HG03442 (cell line): ENCODE results near the gene ZDHHC11.

Experiments
- ATAC-seq: cut with Tn5 transposase; IDR thresholded peaks from one replicate; pipeline ENCODE4 v1.9.1; 2021; ENCODE audit warnings: mild to moderate bottlenecking, moderate library complexity; ENCODE audit not compliant: unreplicated experiment

Gene ZDHHC11

DNA sequence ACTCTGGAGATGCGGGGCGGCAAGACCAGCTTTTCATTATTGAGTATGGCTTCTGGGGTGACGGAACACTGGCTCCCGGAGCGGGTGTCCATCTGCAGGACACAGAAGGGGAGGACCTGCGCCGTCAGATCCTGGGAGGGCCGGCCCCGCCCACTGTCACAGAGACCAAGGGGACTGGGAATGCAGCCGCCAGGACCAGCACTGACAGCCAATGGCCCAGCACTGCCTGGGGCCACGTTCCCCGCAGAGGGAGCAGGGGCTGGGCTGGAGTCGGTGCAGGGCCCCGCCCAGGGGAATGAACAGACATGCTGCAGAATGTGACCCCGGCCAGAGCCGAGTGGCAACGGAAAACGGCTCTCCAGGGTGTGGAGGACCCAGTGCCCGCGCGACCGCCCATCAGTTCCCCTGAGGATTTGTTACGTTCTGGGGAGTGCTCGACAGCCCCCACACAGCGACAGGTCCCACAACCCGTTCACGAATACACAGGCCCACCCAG lies at the start of gene ZDHHC11:
TSS of gene ZDHHC11 (minus strand) at position 476 of the 496 bp plus-strand sequence. CDS start at position 92, 384 bp downstream.
- no peak for ATAC-seq

GRCh38 chr5:893711-894110 lies 42.9 kb upstream of the ZDHHC11 start:
- no peak for ATAC-seq

DNA sequence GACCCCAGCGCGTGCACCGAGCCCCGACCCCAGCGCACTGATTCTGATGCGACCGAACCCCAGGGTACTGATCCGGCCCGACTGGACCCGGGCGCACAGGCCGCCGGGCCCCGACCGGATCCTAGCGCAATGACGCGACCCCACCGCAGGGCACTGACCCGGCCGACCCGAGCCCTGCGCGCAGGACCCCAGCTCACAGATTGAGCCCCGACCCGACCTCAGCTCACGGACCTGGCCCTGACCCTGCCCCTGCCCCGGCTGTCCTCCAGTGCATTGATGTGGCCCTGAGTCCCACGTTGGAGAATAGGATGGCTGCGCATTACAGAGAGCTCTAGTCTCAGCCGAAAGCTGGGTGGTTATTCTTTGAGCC lies 42.3 kb upstream of the ZDHHC11 start:
- peak; percentile 17 for ATAC-seq

DNA sequence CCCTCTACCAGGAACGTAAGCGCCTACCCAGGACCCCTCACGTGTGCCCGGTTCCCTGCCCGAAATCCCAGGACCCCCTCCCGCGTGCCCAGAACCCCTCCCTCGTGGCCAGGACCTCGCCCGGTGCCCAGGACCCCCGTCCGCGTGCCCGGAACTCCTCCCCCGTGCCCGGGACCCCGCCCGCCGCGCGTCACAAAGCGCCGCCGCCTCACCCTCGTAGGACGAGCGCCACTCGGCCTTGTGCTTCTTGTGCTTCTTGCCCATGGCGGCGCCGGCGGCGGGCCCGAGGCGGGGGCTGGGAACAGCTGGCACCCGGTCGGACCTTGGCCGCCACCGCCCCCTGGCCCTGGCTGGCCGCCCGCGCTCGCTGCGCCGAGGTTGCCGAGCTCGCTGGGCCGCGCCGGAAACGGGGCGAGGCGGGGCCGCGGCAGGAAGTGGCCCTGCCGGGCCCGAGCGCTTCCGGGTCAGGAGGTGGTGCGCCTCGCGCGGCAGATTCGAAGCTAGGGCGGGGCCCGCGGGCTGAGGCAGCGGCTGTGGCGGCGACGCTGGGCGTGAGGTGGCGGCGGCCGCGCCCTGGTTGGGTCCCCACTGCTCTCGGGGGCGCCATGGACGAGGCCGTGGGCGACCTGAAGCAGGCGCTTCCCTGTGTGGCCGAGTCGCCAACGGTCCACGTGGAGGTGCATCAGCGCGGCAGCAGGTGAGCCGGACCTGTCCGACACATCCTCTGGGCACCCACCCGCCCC lies 41.8 kb upstream of the ZDHHC11 start, which contains the start of the genes BRD9 and TRIP13:
TSS of gene BRD9 (minus strand) at position 408 of the 743 bp plus-strand sequence. CDS start at position 264, 144 bp downstream.
TSS of gene TRIP13 (plus strand) at position 491 of the 743 bp plus-strand sequence. CDS start at position 606, 115 bp downstream.
- peak; percentile 94 for ATAC-seq

DNA sequence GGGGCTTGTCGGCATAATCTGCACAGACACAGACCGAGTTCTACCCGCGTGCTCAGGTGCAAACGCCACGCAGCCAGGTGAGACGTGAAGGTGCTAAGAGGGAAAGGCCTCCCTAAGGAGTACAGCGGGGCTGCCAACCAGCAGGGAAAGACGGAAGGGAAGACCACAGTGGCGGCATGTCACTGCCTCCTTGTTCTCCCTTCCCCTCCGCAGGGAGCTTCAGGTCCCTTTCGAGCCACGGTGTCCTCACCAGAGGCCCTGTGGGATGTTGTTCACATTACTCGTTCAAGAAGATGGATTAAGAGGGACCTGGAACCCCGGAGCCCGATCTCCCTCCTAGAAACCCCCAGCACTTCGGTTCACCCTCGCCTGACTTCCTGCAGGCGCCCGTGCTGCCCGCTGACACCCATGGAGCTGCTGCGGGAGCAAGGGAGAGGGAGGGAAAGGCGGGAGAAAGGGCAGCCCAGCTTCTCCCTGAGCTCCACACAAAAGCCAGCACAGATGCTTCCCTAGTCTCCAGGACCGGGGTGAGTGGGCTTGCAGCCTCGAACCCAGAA lies 41.1 kb upstream of the ZDHHC11 start:
- no peak for ATAC-seq

DNA sequence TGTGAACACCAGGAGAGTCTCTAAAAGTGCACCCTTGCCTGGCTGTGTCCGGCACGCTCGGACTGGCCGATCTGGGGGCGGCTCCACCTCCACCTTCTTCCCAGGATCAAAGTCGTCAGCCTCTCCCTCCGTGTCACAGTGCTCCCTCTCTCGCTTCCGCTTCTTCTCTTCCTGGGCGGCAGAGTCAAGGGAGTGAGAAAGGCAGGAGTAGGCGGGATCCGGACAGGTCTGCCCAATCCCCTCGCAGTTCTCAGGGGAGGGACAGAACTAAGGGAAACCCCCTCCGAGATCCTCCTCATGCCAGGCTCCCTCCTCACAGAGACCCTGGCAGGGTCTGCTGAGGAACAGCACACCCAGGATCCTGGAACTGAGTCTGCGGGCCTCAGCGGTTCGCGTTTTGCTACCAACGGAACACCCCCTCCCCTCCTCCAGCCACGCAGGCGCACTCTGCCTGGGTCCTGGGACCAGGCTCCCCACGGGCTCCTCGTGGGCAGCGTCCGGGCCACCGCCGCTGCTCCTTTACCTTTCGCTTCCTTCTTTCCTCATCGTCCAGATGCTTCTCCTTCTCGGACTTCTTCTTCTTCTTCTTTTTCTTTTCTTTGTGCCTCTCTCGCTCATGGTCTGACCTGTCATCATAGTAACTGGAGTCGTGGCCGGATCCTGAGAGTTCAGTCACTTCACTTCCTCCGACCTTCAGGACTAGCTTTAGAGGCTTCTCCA lies 40.5 kb upstream of the ZDHHC11 start:
- no peak for ATAC-seq

GRCh38 chr5:889075-889710 lies 38.4 kb upstream of the ZDHHC11 start:
- no peak for ATAC-seq

GRCh38 chr5:888638-889035 lies 37.9 kb upstream of the ZDHHC11 start:
- no peak for ATAC-seq

GRCh38 chr5:887947-888637 lies 37.3 kb upstream of the ZDHHC11 start:
- no peak for ATAC-seq

DNA sequence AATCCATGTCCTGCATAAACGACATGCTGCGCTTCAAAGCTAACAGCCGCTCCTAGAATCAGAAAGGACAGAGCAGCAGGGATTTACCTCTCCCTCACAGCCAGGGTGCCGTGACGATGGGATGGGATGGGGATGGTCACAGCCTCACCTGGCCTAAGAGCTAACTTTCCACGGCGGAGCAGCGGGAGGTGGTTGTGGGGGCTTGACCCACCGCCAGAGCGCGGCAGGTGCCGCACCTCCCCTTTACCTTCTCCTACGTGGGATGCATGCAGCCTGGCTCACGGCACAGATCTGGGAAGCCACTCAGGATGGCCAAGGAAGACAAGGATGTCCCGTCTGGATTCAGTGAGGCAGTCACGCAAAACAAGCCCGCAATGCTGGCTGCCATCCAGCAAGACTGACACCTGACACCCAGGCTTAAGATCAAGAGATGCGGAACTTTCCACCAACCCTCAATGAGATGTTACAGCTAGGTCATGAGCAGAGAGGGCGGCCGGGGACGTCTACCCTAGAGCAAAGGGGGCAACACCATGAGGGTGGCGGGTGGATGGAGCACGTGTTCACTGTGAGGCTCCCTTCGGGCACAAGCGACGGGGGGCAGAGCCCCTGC lies 36.0 kb upstream of the ZDHHC11 start:
- no peak for ATAC-seq

DNA sequence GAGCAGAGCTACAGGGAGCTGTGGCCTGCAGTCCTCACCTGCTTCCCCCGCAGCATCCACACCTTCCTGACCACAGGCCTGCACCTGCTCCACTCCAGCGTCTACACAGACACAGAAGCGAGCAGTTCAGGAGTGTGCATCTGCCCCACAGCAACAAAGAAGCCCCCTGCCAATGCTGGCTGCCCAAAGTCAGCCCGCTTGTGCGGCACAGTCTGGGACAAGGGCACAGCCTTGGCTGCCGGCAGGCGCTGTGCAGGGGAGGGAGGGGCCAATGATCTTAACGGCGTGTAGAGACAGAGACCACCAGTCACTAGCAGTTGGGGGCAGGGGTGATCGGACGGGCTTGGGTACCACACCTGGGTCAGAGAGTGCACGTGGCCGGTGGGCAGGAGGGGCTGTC lies 35.2 kb upstream of the ZDHHC11 start:
- ATAC-seq: no peak

DNA sequence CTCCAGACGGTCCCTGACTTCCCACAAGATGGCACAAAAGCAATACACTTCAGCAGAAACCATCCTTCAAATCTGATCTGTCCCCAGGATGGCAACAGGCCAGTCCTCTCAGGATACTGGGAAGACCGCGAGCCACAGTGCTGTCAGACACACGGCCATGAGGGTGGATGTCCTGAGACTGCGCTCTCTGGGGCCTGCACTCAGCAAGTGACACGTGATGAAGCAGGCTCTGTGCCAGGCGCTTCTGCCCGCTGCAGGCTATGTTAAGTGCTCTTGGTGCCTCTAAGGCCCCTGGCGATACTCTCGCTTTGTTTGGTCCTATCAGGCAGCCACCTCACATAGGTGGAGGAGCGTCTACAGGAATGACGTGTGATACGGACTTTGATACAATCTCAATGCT lies 34.7 kb upstream of the ZDHHC11 start:
- no peak for ATAC-seq

DNA sequence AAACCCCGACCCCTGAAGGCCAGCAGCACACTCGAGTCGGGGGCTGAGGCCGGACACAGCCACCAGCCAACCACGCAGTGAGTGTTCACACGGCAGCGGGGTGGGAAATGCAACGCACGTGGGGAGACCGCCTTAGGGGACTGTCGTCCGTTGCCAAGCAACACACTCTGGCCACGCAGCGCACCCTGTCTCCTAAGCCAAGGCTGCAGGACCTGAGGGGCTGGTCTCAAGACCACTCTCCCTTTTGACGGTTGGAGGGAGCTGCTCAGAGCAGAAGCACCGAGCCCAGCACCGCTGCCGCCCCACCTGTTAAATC lies 34.3 kb upstream of the ZDHHC11 start:
- no peak for ATAC-seq

- no peak for ATAC-seq
Observed at GRCh38 chr5:884345-885126, 33.8 kb upstream of the ZDHHC11 start.

DNA sequence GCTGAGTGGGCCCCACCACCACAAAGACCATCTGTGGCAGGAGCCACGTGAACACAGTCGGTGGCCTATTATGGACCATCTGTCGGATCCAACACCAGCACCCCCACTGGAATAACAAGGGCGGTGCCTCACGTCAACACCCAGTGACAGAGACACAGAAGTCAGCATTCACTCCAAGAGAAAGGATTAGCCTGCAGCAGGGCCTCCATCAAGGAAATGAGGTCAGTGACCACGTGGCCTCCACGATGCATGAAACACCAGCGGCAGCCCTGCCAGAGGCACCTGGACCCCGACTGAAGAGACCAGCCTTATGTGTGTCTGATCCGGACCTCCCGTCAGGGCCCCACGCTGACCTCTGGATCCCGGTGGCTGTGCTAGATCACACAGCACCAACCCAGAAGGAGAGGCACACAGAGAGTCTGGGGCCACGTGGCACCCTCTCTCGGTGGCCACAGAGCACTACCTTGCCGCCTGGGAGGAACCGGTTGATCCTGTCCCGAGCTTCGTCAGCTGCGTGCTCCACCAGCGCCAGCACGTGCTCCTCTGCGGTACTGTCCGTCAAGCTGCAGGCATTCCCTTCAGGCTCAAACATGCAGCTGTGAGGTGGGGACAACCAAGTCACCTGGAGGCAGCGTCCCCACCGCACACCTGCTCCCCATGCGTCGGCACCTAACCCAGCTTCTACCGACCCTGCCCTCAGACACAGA lies 32.8 kb upstream of the ZDHHC11 start:
- no peak for ATAC-seq

DNA sequence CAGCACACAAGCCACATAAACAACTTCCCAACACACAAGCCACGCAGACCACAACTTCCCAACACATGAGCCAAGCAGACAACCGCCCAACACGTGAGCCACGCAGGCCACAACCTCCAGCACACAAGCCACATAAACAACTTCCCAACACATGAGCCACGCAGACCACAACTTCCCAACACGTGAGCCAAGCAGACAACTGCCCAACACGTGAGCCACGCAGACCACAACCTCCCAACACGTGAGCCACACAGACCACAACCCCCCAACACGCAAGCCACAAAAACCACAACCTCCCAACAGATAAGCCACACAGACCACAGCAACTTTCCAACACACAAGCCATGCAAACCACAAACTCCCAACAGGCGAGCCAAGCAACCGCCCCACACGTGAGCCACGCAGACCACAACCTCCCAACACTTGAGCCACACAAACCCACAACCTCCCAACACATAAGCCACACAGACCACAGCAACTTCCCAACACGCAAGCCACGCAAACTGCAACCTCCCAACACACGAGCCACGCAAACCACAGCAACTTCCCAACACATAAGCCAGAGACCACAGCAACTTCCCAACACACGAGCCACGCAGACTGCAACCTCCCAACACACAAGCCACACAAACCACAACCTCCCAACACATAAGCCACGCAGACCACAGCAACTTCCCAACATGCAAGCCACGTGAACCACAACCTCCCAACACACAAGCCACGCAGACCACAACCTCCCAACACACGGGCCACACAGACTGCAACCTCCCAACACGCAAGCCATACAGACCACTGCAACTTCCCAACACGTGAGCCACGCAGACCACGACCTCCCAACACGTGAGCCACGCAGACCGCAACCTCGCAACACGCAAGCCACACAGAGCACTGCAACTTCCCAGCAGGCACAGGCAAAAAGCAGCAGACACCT lies 31.7 kb upstream of the ZDHHC11 start:
- ATAC-seq: no peak

GRCh38 chr5:881551-881935 lies 30.8 kb upstream of the ZDHHC11 start:
- ATAC-seq: no peak
